Stimulated activated effector memory CD8-positive, alpha-beta T cell treated with anti-CD3 and anti-CD28 coated beads, Interleukin-12 subunit alpha, Interleukin-12 subunit beta, amount 100 ng/mL, for 72 hours (primary cell): Measurements from ENCODE around the gene SMU1.
A peak's percentile ranks its signal among the peaks of the same experiment; 100 is the strongest.
"Not testable (repeated sequence)": the region's sequence is repeated elsewhere in the genome, so short reads cannot be mapped to it uniquely, and the experiment has no call there.

Experiments
- ATAC-seq: fragments of 150-1000 bp; cut with Tn5 transposase; 2 replicates; pipeline ENCODE4 v1.10.0; 2021
- DNase-seq, 2 donors: peaks; one replicate each; pipeline ENCODE4 v3.0.0; 2021 to 2022; ENCODE audit warnings: low spot score in 2 of 2
- H3K27ac Mint-ChIP-seq: one replicate; pipeline ENCODE4 v1.8.0; 2022; ENCODE audit warnings: mild to moderate bottlenecking, mixed read lengths
- H3K36me3 Mint-ChIP-seq: one replicate; pipeline ENCODE4 v1.8.0; 2022; ENCODE audit warnings: mild to moderate bottlenecking, mixed read lengths
- H3K4me1 Mint-ChIP-seq: one replicate; pipeline ENCODE4 v1.8.0; 2022; ENCODE audit warnings: mixed read lengths
- H3K4me3 Mint-ChIP-seq: one replicate; pipeline ENCODE4 v1.8.0; 2022; ENCODE audit warnings: mild to moderate bottlenecking, mixed read lengths
- H3K9me3 Mint-ChIP-seq: one replicate; pipeline ENCODE4 v1.8.0; 2022; ENCODE audit warnings: mixed read lengths

The SMU1 gene

GRCh38 chr9:33019797-33020196 is 56.7 kb downstream of the SMU1 start:
- no peak overlapping the region for H3K27ac Mint-ChIP-seq
- H3K4me1 Mint-ChIP-seq: peaks cover 30% of the 10 kb centered on the region
- ATAC-seq: no peak
- peaks cover 39% of the 10 kb centered on the region for H3K36me3 Mint-ChIP-seq
- no peak for DNase-seq
- no peak overlapping the region for H3K4me3 Mint-ChIP-seq
- no peaks in the 10 kb centered on the region for H3K9me3 Mint-ChIP-seq

- DNase-seq: no peak
These were observed 59.0 kb downstream of the SMU1 start for GRCh38 chr9:33017283-33018041.

DNA sequence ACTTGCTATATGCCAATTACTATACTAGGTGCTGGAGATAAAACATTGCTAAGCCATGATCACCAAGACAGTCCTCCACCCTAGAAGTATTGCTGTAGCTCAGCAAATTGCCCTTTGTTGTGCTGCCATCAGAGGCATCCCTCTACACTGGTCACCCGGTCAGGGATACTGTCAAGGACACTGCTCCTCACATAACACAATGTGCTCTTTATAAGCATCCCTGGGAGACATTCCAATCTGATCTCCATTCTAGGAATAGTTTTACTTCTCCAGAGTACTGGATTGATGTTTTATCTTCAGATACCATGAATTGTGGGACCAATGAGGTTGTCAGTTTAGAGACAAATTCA is 61.8 kb downstream of the SMU1 start:
- H3K4me3 Mint-ChIP-seq: no peak overlapping the region
- no peak for DNase-seq
- ATAC-seq: no peak
- H3K9me3 Mint-ChIP-seq: no peaks in the 10 kb centered on the region
- H3K4me1 Mint-ChIP-seq: no peaks in the 10 kb centered on the region
- H3K27ac Mint-ChIP-seq: no peak overlapping the region
- peaks cover 7% of the 10 kb centered on the region for H3K36me3 Mint-ChIP-seq

More at GRCh38 chr9:33017283-33018041, 59.0 kb downstream of the SMU1 start:
- Mint-ChIP-seq H3K36me3 (peaks cover 28% of the 10 kb centered on the region), H3K27ac (peak overlapping the region; percentile 45), H3K4me3 (no peak overlapping the region), H3K9me3 (no peaks in the 10 kb centered on the region), H3K4me1 (peaks cover 10% of the 10 kb centered on the region)
- ATAC-seq: no peak

- no peak for ATAC-seq
- no peak overlapping the region for H3K27ac Mint-ChIP-seq
- no peaks in the 10 kb centered on the region for H3K4me1 Mint-ChIP-seq
These were observed 62.4 kb downstream of the SMU1 start for GRCh38 chr9:33013962-33014664.

GRCh38 chr9:33012328-33013069 is 64.0 kb downstream of the SMU1 start:
- no peaks in the 10 kb centered on the region for H3K36me3 Mint-ChIP-seq
- DNase-seq (no peak), ATAC-seq (no peak)
- no peak overlapping the region for H3K4me3 Mint-ChIP-seq
- no peak overlapping the region for H3K27ac Mint-ChIP-seq
- H3K9me3 Mint-ChIP-seq: no peaks in the 10 kb centered on the region
- no peaks in the 10 kb centered on the region for H3K4me1 Mint-ChIP-seq

More at GRCh38 chr9:33013962-33014664, 62.4 kb downstream of the SMU1 start:
- DNase-seq: no peak
- no peak overlapping the region for H3K4me3 Mint-ChIP-seq
- peaks cover 7% of the 10 kb centered on the region for H3K36me3 Mint-ChIP-seq
- H3K9me3 Mint-ChIP-seq: no peaks in the 10 kb centered on the region

DNA sequence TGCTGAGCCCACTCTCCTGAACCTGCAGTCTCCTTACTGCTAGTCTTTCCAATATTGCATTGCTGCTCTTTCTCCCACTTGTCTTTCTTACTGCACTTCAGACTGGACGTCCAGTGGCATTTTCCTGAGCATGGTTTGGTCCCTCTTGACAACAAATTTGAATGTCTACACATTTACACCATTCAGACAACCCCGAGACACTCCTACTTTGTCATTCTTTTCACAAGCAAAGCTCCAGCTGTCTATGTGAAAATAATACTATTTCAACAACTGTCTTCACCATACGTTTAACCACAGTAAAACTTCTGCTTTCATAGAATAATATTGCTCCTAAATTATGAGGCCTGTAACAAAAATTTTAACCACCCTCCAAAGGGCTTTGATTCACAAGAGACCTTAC is 64.6 kb downstream of the SMU1 start:
- DNase-seq (no peak), ATAC-seq (no peak)
- Mint-ChIP-seq H3K9me3 (no peaks in the 10 kb centered on the region), H3K4me1 (no peaks in the 10 kb centered on the region), H3K27ac (no peak overlapping the region), H3K4me3 (no peak overlapping the region), H3K36me3 (no peaks in the 10 kb centered on the region)

GRCh38 chr9:33007755-33008154 is 68.7 kb downstream of the SMU1 start:
- H3K9me3 Mint-ChIP-seq: no peaks in the 10 kb centered on the region
- DNase-seq (no peak), ATAC-seq (no peak)
- no peak overlapping the region for H3K4me3 Mint-ChIP-seq
- peaks cover under 1% of the 10 kb centered on the region for H3K4me1 Mint-ChIP-seq
- no peaks in the 10 kb centered on the region for H3K36me3 Mint-ChIP-seq
- no peak overlapping the region for H3K27ac Mint-ChIP-seq

GRCh38 chr9:33005335-33005734 is 71.1 kb downstream of the SMU1 start:
- not testable (repeated sequence) for H3K27ac Mint-ChIP-seq, H3K4me3 Mint-ChIP-seq, DNase-seq, ATAC-seq, H3K9me3 Mint-ChIP-seq
- H3K4me1 Mint-ChIP-seq: peaks cover 15% of the 10 kb centered on the region
- H3K36me3 Mint-ChIP-seq: peaks cover 11% of the 10 kb centered on the region

GRCh38 chr9:33000682-33001055 is 75.8 kb downstream of the SMU1 start:
- H3K27ac Mint-ChIP-seq: peak overlapping the region; percentile 98
- not testable (repeated sequence) for H3K9me3 Mint-ChIP-seq, DNase-seq, ATAC-seq
- H3K4me3 Mint-ChIP-seq: peak overlapping the region; percentile 91
- H3K4me1 Mint-ChIP-seq: peaks cover 47% of the 10 kb centered on the region
- peaks cover 55% of the 10 kb centered on the region for H3K36me3 Mint-ChIP-seq

GRCh38 chr9:32992595-32993238 is 83.8 kb downstream of the SMU1 start:
- H3K4me3 Mint-ChIP-seq: no peak overlapping the region
- peaks cover 30% of the 10 kb centered on the region for H3K4me1 Mint-ChIP-seq
- ATAC-seq (no peak), DNase-seq (no peak)
- no peaks in the 10 kb centered on the region for H3K9me3 Mint-ChIP-seq
- H3K36me3 Mint-ChIP-seq: peaks cover 84% of the 10 kb centered on the region
- H3K27ac Mint-ChIP-seq: no peak overlapping the region

GRCh38 chr9:32991897-32992594 is 84.4 kb downstream of the SMU1 start:
- H3K4me1 Mint-ChIP-seq: peaks cover 24% of the 10 kb centered on the region
- peaks cover 84% of the 10 kb centered on the region for H3K36me3 Mint-ChIP-seq
- DNase-seq: no peak
- ATAC-seq: no peak
- H3K27ac Mint-ChIP-seq: no peak overlapping the region
- no peak overlapping the region for H3K4me3 Mint-ChIP-seq
- no peaks in the 10 kb centered on the region for H3K9me3 Mint-ChIP-seq
